Neural cell (in vitro differentiated cells): ENCODE measurements around the gene SLC7A6OS.

Experiments
- CTCF ChIP-seq: fragments of 450-650 bp; IDR thresholded peaks from 2 replicates; pipeline ENCODE4 v1.5.1; 2014; ENCODE audit warnings: antibody characterized with exemption, mild to moderate bottlenecking, moderate library complexity; ENCODE audit not compliant: poor library complexity, severe bottlenecking
- EP300 ChIP-seq: fragments of 450-650 bp; conservative IDR thresholded peaks from 2 replicates; pipeline ENCODE4 v1.6.1; 2014; ENCODE audit warnings: antibody characterized with exemption, mild to moderate bottlenecking, moderate library complexity; ENCODE audit not compliant: poor library complexity, severe bottlenecking
- EZH2 ChIP-seq: fragments of 200-600, 300-800 bp; shearing (Covaris generic), sonication (generic); IDR thresholded peaks from 2 replicates; pipeline ENCODE4 v1.6.1; 2014; ENCODE audit warnings: antibody characterized with exemption, low read length, borderline replicate concordance, mild to moderate bottlenecking; ENCODE audit not compliant: insufficient read depth, poor library complexity, severe bottlenecking
- POLR2AphosphoS5 ChIP-seq: IDR thresholded peaks from 2 replicates; pipeline ENCODE4 v1.6.1; 2012
- SMC3 ChIP-seq: fragments of 450-650 bp; conservative IDR thresholded peaks from 2 replicates; pipeline ENCODE4 v1.6.1; 2014; ENCODE audit warnings: antibody characterized with exemption, mild to moderate bottlenecking, moderate library complexity; ENCODE audit not compliant: poor library complexity

- TF ChIP-seq EZH2 (no peak), CTCF (no peak), POLR2AphosphoS5 (no peak), SMC3 (no peak), EP300 (no peak)
These were observed 26.7 kb downstream of the SLC7A6OS start for GRCh38 chr16:68283801-68284598.
